Measurements from ENCODE around the gene CTNNBL1.

The CTNNBL1 gene

DNA sequence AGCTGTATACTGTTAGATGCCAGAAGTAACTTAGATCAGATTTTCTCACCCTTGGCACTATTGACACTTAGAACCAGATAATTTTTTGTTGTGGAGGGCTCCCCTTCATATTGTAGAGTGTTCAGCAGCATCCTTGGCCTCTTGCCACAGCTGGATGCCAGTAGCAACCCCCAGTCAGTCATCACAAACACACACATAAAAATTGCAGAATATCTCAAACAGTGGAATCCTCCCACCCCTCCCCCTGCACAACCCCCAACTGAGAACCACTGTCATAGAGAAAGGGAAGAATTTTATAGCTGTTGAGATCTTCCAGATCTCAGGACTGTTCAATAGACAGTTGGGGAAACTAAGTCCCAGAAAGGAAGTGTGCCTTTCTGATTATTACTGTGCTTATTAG lies 127.9 kb downstream of the CTNNBL1 start:
- DNase-seq (ENCODE audit: low read depth in 2 of 2) = no peak

DNA sequence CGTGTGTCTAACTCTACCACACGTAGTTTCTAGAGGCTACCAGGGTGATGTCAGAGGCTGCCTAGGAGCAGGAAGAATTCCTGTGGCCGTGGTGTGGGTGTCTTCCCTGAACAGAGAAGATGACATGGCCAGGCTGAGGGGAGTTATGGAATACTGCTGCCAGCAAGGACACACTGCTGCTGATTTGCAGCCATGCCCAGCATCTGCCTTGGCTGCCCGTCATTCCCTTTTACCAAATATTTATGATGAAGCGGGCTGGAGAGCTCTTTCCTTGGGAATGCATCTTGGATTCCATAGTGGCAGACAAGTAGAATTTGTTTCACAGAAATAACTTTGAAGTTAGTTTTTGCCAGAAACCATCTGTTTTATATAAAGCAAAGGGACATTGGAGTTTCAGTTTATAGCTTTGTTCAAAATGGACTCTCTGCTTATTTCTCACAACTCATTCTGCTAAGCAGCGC lies 128.3 kb downstream of the CTNNBL1 start:
- no peak for DNase-seq (ENCODE audit: low read depth in 2 of 2)

DNA sequence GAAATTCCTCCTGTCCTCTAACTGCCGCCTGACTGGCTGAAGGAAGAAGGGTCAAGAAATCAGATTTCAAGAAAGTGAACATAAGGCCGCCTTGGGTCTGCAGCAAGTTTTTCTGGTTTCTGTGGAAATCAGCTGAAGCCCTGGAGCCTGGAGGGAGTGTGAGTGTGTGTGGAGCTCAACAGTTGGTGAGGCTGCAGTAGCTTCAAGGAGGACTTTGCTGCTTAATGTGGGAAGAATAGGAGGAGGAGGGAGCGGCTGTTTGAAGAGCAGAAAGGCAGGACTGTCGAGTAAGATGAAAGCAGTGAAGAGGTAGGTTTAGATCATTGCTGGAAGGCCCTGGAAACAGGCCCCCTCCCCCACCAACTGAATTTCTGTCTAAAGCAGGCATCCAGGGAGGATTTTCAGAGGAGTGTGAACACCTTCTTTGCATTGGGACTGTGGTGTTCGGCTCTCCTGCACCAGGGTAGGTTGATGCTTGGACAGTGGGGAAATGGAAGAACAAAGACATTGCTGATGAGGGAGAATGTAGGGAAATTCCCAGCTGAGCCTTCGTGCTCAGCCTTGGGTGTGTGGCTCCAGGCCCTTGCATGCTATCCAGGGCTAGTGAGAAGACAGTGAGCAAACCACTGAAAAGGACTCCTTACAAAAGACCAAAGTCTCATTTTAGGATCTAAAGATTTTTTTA lies 129.6 kb downstream of the CTNNBL1 start:
- DNase-seq (ENCODE audit: low read depth in 2 of 2) = no peak

DNA sequence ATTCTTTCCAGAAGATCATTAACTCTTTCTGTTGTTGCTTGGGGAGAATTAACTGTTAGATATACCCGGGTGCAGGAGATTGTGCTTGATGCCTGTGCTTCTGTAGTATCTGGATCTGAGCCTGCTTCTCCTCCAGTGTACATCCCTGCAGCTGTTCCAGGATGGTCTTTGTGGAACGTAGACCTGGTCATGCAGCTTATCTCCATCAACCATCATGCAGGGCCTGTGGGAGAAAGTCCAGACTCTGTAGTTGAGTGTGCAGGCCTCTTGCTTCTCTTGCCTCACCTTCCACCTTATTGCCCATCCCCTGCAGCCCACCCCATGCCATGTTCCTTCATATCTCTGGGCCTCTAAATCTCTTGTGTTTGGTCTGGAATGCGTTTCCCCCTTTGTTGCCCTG lies 133.8 kb downstream of the CTNNBL1 start:
- DNase-seq (ENCODE audit: low read depth in 2 of 2) = no peak

DNA sequence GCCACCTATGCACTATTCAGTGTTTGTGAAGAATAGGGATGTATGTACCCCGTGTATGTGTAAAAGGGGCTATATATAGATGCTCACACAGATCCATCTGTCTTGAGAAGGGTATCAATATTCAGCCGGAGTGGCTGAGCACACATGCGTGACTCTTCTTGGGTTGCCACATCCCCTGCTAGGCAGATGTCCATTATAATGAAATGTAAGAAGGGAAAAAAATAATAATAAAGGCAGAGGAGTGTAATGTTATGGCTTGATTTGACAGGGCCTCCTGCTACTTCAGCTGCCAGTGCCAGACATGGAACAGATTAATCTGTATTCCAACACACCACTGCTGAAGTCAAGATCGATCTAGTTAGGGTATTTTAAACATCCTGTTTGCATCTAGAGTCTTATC lies 134.9 kb downstream of the CTNNBL1 start:
- no peak for DNase-seq (ENCODE audit: low read depth in 2 of 2)

DNA sequence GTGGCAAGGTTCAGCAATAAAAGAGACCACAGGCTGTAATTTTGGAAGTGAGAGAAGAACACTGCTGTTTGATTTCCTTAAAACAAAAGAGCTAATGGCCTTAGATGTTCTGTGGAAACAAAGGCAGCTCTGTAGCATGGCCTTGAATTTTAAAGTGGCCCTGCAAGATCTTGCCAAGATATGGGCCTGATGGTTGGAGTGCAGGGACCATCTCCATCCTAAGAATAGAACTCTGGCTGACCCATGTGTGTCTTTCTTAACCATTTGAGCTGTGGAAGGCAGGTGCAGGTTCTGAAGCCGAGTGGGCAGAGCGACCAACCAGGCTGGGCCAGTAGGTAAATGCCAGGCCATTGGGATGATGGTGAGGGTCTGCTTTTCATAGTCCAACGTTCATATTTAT lies 135.3 kb downstream of the CTNNBL1 start:
- no peak for DNase-seq (ENCODE audit: low read depth in 2 of 2)

DNA sequence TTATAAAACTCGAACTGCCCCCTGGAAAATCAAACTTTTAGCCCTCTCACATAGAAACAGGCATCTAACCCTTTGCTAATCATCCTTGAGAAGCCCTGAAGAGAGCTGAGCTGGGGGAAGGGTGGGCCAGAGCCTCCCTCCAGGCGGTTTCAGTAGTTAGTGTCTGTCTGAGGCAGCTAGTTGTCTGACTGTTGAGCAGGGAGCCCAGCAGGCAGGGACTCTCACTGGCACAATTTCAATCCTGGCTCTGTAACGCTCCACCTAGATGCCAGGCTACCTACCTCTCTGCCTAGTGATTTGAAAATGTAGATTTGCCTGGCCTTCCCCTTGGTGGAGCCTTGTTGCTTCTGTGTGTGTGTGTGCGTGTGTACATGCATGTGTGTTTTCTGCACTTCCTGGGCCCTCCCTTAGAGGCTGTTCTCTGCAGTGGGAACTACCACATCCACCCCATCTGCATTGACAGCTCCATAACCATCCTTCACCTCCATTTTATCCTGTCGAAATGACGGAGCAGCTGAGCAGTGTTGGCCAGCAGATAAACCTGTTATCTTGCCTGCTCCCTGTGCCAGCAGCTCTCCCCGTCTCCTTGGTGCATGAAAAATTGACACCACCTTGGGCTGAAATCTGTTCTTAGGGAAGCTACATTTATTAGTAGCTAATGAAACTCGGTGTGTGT lies 139.5 kb downstream of the CTNNBL1 start:
- no peak for DNase-seq (ENCODE audit: low read depth in 2 of 2)

DNA sequence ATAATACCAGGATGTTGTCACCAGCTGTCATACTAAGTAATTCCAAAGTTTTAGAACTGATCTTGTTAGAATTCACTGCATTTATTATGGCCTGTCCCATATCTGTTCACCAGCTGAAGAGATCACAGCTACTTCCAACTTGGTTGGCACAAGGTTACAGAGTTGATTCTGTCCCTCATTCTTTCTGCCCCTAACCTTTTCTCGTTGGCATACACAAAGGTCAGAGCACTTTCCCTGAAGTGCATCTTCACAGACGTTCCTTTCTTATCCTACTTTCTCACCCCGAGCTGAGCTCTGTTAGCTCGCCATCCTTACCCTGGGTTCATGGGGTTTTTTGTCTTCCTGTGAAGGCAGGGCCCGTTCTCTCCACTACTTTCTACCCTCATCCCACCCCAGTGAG lies 143.1 kb downstream of the CTNNBL1 start:
- no peak for DNase-seq (ENCODE audit: low read depth in 2 of 2)

DNA sequence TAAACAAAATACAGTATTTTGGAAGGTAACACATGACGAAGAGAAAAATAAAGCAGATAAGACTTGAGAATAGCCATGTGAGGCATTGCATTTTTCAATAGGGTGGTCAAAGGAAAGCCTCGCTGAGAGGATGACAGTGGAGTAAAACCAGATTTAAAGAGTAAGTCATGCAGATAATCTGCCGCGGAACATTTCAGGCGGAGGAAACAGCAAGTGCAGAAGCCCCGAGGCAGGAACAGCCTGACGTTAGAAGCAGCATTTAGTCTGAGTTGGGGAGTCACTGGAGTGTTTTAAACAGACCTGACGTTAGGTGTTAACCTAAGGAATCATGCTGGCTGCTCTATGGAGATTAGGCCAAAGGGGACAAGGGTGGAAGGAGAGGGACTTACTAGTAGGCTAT lies 144.1 kb downstream of the CTNNBL1 start:
- no peak for DNase-seq (ENCODE audit: low read depth in 2 of 2)

DNA sequence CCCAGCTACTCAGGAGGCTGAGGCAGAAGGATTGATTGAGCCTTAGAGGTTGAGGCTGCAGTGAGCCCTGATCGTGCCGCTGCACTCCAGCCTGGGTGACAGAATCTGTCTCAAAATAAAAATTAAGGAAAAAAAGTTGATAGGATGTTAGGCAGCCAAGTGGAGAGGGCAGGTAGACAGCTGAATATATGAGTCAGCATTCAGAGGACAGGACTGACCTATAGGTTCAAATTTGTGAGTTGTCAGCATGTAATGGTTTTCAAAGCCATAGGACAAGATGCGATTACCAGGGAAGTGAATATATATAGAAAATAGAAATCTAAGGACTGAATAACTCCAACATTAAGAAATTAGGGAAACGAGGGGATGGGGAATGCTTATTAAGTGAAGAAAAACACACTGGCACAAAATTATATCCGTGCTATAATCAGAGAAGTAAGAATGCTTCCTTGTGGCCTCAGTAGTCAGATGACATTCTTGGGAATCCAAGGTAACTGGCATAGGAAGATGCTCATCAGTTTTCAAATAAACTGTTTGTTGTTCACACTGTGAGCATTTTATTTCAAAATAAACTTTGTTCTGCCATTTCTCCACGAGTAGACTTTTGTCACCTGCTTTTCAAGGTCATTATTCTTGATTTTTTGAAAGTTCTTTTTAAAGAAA lies 145.1 kb downstream of the CTNNBL1 start:
- DNase-seq (ENCODE audit: low read depth in 2 of 2) = no peak

DNA sequence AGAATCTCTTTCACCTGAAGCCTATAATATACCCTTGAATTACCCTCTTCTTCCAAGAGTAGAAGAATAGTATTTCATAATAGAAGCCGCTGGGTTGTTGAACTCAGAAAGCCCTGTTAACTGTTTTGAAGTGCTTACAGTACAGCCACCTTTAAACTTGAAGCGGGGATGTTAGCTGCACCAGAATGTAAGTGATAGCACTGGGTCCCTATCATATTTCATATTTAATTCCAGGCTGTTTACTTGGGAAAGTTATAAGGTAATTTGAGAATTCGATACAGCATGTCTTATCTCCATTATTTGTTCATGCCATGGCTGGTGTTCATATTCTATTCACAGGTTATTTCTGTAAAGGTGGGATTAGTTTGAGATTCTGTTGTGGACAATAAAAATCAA lies 145.6 kb downstream of the CTNNBL1 start:
- DNase-seq (ENCODE audit: low read depth in 2 of 2) = no peak

DNA sequence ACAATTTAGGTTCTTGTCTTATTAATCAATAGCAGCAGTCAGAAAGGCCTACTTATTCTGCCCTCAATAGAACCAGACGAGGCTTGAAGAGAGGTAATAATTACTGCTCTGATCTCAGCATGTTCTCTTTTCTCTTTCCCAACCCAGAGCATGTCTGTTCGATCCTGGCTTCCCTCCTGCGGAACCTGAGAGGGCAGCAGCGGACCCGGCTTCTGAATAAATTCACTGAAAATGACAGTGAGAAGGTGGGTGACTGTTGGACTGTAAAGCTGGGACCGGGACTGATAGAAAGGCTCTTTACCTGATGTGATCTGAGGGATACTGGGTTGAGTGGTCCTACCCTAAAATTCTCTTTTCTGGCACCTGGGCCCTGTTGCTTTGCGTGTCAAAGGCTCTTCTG lies 146.1 kb downstream of the CTNNBL1 start:
- DNase-seq (ENCODE audit: low read depth in 2 of 2) = no peak

DNA sequence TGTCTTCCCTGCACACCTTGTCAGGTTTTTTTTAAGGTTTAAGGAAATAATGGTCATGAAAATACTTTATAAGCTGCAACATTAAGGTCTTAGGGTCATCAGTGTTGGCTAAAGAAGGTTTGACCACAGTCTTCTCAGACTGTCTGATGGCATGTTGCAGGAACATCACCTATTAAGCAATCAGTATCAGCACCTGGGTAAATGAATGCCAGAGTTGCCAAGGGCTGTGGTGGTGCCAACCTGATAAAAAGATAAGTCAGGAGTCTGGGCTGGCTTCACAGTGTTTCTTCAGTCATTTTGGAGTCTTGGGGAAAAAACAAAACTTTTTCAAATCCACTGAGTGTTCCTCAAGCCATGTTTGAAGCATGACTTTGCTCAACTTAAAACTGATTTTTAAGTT lies 147.6 kb downstream of the CTNNBL1 start:
- no peak for DNase-seq (ENCODE audit: low read depth in 2 of 2)

DNA sequence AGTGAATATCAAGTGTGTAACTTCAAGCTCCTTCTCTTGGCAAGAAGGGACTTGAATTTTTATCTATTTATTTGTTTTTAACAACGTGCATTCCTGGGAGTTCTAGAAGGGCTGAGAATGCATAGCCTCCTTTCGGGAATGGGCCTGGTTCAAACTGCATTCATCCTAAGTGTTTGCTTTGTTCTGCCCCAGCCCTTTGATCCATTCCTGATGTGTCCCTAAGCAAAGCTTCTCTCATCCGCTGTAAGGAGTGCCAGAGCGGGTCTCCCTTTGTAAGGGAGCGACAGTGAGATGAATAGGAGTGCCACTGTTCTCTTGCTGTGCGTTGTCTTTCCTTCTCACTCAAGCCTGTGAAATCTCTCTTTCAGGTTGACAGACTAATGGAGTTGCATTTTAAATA lies 148.1 kb downstream of the CTNNBL1 start:
- DNase-seq (ENCODE audit: low read depth in 2 of 2) = no peak

DNA sequence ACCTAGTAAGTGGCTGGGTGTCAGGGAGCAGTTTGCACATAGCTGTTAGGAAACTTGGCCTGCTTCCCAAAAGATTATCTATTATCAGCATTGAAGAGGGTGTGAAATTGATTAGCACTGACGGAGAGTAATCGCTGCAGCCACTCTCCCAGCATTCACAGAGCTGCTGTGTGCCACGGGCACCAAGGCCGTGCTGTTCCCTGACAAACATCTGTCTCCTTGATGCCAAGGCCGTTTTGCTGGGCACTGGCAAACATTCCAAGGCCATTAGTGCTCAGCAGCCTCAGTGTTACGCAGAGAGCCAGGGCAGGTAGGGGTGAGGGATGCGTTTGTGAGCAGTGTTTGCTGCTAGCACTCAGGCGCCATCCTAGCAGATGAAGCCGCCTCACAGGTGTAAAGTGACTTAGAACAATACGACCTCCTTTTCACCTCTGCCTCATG lies 151.4 kb downstream of the CTNNBL1 start:
- DNase-seq (ENCODE audit: low read depth in 2 of 2) = no peak

DNA sequence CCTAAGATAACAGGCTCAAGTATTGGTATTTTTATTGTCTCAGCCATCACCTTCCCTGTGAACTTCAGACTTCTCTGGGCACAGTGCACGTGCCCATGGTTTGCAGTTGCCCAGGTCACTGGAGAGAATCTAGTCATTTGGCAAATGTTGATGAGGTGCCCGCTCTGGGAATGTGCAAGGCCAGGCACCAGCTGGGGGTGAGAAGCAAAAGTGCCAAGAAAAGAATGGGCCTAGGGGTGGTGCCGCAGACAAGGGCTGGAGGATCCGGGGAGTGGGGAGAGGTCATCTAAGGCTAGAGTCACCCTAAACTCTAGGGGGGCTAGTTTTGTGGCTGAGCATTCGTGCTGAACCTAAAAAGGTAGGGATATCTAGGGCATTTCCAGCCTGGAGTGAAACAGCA lies 152.0 kb downstream of the CTNNBL1 start:
- no peak for DNase-seq (ENCODE audit: low read depth in 2 of 2)

DNA sequence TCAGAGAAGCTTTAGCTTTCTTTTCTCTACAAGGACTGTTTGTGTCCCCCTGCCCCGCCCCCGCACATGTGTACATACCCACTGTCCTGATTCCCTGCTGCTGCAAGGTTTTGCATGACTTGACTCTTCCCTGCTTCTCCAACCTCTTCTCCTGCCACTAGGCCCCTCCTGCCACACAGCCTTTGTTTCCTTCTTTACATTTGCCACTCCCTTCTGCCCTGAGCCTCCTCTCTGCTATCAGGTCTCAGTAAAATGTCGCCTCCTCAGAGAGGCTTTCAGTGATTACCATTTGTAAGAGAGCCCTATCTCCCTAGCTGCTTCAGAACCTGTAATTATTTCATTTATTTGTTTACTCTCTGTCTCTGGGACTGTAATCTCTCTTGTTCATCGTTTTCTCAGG lies 152.7 kb downstream of the CTNNBL1 start:
- no peak for DNase-seq (ENCODE audit: low read depth in 2 of 2)

DNA sequence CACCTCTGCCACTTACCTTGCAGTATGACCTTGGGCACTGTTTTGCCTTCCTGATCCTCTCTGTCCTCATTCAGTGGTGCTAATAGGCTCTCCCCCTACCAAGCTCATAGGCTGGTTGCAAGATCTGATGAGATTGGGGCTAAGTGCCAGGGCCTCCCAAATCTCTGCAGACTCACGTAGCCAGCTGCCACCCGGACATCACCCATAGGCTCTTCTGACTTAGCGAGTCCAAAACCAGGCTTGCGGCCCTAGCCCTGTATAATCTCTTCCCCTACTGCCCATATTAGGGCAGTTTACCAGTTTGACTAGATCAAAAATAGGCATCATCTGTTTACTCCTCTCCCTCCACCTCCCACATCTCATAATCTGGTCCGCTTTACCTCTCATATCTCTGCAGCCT lies 154.9 kb downstream of the CTNNBL1 start:
- no peak for DNase-seq (ENCODE audit: low read depth in 2 of 2)

DNA sequence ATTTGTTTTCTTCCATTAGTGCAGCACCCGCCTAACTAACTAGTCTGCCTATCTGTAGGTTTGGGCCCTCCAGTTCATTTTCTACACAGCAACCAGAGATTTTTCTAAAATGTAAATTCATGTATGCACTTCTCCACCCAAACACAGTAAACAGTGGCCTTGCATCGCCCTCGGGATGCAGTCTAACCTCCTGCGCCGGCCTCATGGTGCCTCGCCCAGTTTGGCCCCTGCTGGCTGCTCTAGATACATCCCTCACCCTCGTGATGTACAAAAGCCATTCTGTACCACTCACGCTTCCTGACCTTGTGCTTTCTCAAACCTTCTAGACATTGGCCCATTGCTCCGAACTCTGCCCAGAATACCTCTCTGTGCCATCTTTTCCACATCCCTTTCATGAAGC lies 155.3 kb downstream of the CTNNBL1 start:
- DNase-seq (ENCODE audit: low read depth in 2 of 2) = no peak

DNA sequence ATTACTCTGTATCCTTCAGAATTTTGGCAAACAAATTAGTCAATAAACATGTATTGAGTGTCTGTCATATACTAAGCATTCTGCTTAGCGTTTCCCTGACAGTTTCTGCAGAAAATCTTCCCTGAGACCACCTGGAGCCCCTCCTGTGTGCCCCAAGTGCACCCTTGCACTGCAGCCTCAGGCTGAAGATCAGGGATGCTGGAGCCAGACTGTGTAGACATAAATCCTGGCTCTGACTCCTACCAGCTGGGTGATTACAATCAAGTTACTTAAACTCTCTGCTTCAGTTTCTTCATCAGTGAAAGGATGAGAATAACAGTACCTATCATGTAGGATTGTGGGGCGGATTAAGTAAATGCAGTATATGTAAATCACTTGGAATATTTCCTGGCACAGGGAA lies 155.7 kb downstream of the CTNNBL1 start:
- no peak for DNase-seq (ENCODE audit: low read depth in 2 of 2)

DNA sequence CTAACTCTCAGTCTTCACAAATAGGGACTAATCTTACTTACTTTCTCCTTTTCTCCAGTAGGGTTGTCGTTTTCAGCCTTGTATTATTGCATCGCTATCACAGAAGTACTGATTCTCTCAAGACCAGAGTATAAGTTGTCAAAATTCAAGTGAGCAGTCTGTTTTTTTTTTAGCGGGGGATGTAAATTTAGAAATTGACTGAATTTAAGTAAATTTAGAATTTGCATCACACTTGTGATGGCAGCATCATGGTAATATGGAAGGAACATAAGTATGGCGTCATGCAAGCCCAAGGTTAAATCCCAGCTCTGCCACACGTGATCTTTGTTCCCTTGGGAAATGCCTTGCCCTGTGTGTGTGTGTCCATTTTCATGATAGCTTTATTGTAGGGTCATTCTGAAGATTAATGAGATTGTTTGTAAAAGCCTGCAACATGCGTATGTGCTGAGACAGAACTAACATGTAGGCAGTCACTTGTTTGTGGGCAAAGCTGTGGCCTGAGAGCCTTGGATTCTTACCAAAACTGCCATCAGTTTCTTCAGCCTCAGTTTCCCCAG lies 156.3 kb downstream of the CTNNBL1 start:
- no peak for DNase-seq (ENCODE audit: low read depth in 2 of 2)

DNA sequence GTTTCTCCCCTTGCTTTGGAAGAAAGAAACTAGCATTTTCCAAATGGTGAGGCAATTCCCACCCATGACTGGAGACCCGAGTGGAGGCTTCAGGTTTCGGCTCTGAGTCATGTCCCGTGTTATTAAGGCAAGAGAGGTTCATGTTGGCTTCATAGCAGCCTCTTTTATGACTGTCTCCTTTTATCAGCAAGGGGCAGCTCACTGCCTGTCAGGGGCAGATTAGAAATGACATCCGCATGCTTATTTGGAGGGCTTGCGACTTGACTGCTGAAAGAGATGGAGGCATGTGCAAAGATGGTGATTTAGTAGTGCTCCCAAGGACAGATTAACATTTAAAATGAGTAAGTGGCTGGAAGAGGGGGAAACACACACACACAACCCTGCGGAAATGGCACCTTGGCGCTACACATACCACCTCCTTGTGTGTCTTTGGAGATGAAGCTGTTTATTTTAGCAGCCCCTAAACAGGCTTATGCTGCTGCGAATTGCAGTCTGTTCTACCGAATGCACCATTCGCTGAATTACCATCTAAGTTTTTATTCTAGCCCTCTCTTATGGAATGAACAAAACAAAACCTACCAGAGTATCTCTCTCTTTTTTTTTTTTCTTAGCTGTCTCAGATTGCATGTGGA lies 157.0 kb downstream of the CTNNBL1 start:
- DNase-seq (ENCODE audit: low read depth in 2 of 2) = no peak

Measured in stimulated activated CD4-positive, alpha-beta T cell treated with anti-CD3 and anti-CD28 coated beads, Interleukin-1b, Interleukin-23, amount 100 ng/mL, for 1 hour (primary cell).